Gastrocnemius medialis (tissue), 4 donors: Measurements from ENCODE around the gene SLX4. TPM values are rescaled to one million over a fixed set of nuclear protein-coding genes. Genes with fewer than 3 reads are reported as not detected.

Experiments
- ATAC-seq, 2 donors: fragments of 150-250 bp; one replicate each; pipeline ENCODE4 v1.9.1; 2016
- DNase-seq, 2 donors: peaks; one replicate each; pipeline ENCODE4 v3.0.0-alpha.2; 2019
- H3K27ac ChIP-seq, 4 donors: fragments of 200-600 bp; sonication (generic); 1 replicate in 1 of 4; 2 replicates in 3 of 4; pipeline ENCODE4 v1.5.1; 2016 to 2018; ENCODE audit warnings: mild to moderate bottlenecking in 2 of 4, moderate library complexity in 1 of 4
- H3K27me3 ChIP-seq, 3 donors: fragments of 200-600 bp; sonication (generic) in 2 of 3; 1 replicate in 1 of 3; 2 replicates in 2 of 3; pipeline versions ENCODE4 v1.5.1 to v1.6.0; 2016 to 2019; ENCODE audit warnings: mild to moderate bottlenecking in 1 of 3, moderate library complexity in 1 of 3
- H3K36me3 ChIP-seq, 2 donors: fragments of 200-600 bp; sonication (generic) in 1 of 2; one replicate each; pipeline ENCODE4 v1.5.1; 2017 to 2018
- H3K4me1 ChIP-seq, 2 donors: fragments of 200-600 bp; sonication (generic) in 1 of 2; one replicate each; pipeline ENCODE4 v1.5.1; 2016 to 2017; ENCODE audit warnings: mild to moderate bottlenecking in 2 of 2
- H3K4me3 ChIP-seq, 4 donors: fragments of 200-600 bp; sonication (generic) in 3 of 4; 1 replicate in 1 of 4; 2 replicates in 3 of 4; pipeline ENCODE4 v1.5.1; 2016 to 2019; ENCODE audit warnings: mild to moderate bottlenecking in 2 of 4
- H3K9me3 ChIP-seq, 3 donors: fragments of 200-600 bp; sonication (generic) in 2 of 3; 1 replicate in 1 of 3; 2 replicates in 2 of 3; pipeline ENCODE4 v1.5.1; 2016 to 2019
- CTCF ChIP-seq, 5 experiments: fragments of 450-650 bp in 3 of 5; fragments of 200-600 bp in 2 of 5; sonication (generic) in 2 of 5; IDR thresholded peaks in 4 of 5; conservative IDR thresholded peaks in 1 of 5; 1 replicate in 4 of 5; 2 replicates in 1 of 5; pipeline ENCODE4 v1.5.1; 2016 to 2019; ENCODE audit warnings: antibody characterized with exemption in 5 of 5, mild to moderate bottlenecking in 3 of 5, moderate library complexity in 3 of 5
- POLR2A ChIP-seq, 2 donors: fragments of 450-650 bp; IDR thresholded peaks; one replicate each; pipeline ENCODE4 v1.6.1; 2017; ENCODE audit warnings: antibody characterized with exemption in 2 of 2, mild to moderate bottlenecking in 2 of 2, moderate library complexity in 2 of 2
- in situ Hi-C, 4 donors: fragments of 200-750 bp; cut with MboI; loops; one replicate each; pipeline versions ENCODE4 v1.15.0 to v1.8.0; 2017; ENCODE audit warnings: low sequenced_read_pairs in 4 of 4
- intact Hi-C: fragments of 100-400 bp; cut with DNase I; formaldehyde crosslinking; loops from one replicate; pipeline ENCODE4 v1.15.1; 2023; ENCODE audit warnings: low total_unique reads
- total RNA-seq, 4 donors: library from RNA; depleted of rRNA; stranded (reverse); fragments of >200 nt; gene quantifications; one replicate each; pipeline versions ENCODE4 v1.1.0 to v1.2.3, GENCODE V29; 2016

SLX4 gene
- total RNA-seq, 4 donors from 2014 or later: 1.8 to 3.6 (median 2.8) TPM

DNA sequence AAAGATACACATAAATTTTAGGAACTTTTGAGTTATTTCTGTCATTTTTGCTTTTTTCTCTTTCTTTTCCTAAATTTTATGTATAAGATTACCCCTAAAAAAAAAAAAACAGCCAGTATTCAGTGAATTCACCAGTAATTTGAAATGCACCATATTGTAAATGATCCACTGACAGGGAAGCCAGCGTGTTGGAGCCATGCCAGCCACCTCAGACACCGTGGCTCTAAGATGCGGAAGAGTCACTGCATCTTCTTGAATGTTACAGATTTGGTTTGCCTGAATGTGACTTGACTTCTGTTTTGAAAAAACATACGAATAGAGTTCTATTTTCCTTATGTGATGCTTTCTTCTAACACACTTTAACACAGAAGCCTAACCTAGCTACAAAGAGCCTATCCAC is 73.2 kb downstream of the SLX4 start:
- Histone ChIP-seq H3K36me3 (peaks cover 0 to 11% of the 10 kb centered on the region in 2 donors), H3K9me3 (no peaks in the 10 kb centered on the region)

GRCh38 chr16:3536851-3537250 is 74.6 kb downstream of the SLX4 start:
- DNase-seq: no peak
- Histone ChIP-seq H3K4me1 (peaks cover 25 to 35% of the 10 kb centered on the region in 2 donors), H3K36me3 (peaks cover 0 to 19% of the 10 kb centered on the region in 2 donors), H3K27me3 (no peaks in the 10 kb centered on the region), H3K4me3 (no peak overlapping the region), H3K9me3 (no peaks in the 10 kb centered on the region), H3K27ac (peak overlapping the region in 3 of 4 donors; percentile 5 to 45 (median 7))
- peak in 1 of 2 donors; percentile 57 for ATAC-seq
- intact Hi-C loops: no loop called here
- in situ Hi-C loops: loop anchor here in 1 of 4 donors (25.0 kb wide), 1 partner anchor 350 kb away; the partner anchor contains the start of gene CREBBP
- TF ChIP-seq POLR2A (IDR thresholded peaks at IDR 0.05) (no peak), CTCF (IDR thresholded peaks at IDR 0.05 in 4 of 5, conservative IDR thresholded peaks at IDR 0.05 in 1 of 5) (no peak)

More for the DNA sequence above, 73.2 kb downstream of the SLX4 start:
- in situ Hi-C loops (loop anchor here in 1 of 4 donors (25.0 kb wide), 1 partner anchor 349 kb away; the partner anchor contains the start of gene CREBBP), intact Hi-C loops (no loop called here)
- Histone ChIP-seq H3K27ac (no peak overlapping the region), H3K4me3 (no peak overlapping the region), H3K27me3 (no peaks in the 10 kb centered on the region), H3K4me1 (peaks cover 28 to 43% of the 10 kb centered on the region in 2 donors)
- DNase-seq (no peak), ATAC-seq (no peak)
- TF ChIP-seq POLR2A (IDR thresholded peaks at IDR 0.05) (no peak), CTCF (IDR thresholded peaks at IDR 0.05 in 4 of 5, conservative IDR thresholded peaks at IDR 0.05 in 1 of 5) (no peak)

- H3K4me3 ChIP-seq: no peak overlapping the region
- no peak for ATAC-seq
- TF ChIP-seq CTCF (IDR thresholded peaks at IDR 0.05 in 4 of 5, conservative IDR thresholded peaks at IDR 0.05 in 1 of 5) (no peak), POLR2A (IDR thresholded peaks at IDR 0.05) (no peak)
- no peaks in the 10 kb centered on the region for H3K9me3 ChIP-seq
- DNase-seq: no peak
- in situ Hi-C loops: loop anchor here in 1 of 4 donors (25.0 kb wide), 1 partner anchor 351 kb away; the partner anchor contains the start of gene CREBBP
- H3K27me3 ChIP-seq: no peaks in the 10 kb centered on the region
- intact Hi-C loops: no loop called here
- H3K36me3 ChIP-seq: peaks cover 0 to 19% of the 10 kb centered on the region in 2 donors
- peaks cover 25 to 35% of the 10 kb centered on the region in 2 donors for H3K4me1 ChIP-seq
- H3K27ac ChIP-seq: peak overlapping the region in 1 of 4 donors; percentile 45
These were observed 75.1 kb downstream of the SLX4 start for GRCh38 chr16:3536271-3536731.

DNA sequence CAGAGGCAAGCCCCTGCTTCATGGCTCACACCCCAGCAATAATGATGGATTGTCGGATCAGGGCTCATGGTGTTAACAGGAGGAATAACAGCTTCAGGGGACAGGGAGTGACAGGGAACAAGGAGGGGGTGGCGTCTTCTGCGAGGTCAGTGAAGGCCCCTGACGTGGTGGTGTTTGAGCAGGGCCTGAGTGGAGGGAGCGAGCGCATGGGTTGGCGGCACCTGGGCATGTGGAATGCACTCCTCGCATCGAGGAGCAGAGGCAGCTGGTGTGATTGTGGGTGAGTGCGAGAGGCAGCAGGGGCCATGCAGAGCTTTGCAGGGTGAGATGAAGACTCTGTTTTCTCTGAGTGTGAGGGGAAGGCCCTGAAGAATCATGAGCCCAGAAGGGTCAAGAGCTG is 77.3 kb downstream of the SLX4 start:
- no peak overlapping the region for H3K4me3 ChIP-seq
- no peak overlapping the region for H3K27ac ChIP-seq
- in situ Hi-C loops: loop anchor here in 1 of 4 donors (25.0 kb wide), 1 partner anchor 353 kb away; the partner anchor contains the start of gene CREBBP
- H3K4me1 ChIP-seq: peaks cover 20 to 28% of the 10 kb centered on the region in 2 donors
- intact Hi-C loops: no loop called here
- no peak for ATAC-seq
- H3K36me3 ChIP-seq: peaks cover 0 to 31% of the 10 kb centered on the region in 2 donors
- TF ChIP-seq POLR2A (IDR thresholded peaks at IDR 0.05) (no peak), CTCF (IDR thresholded peaks at IDR 0.05 in 4 of 5, conservative IDR thresholded peaks at IDR 0.05 in 1 of 5) (no peak)
- H3K9me3 ChIP-seq: no peaks in the 10 kb centered on the region
- DNase-seq: no peak
- H3K27me3 ChIP-seq: no peaks in the 10 kb centered on the region
